Kidney epithelial cell (primary cell): ENCODE results near the gene MRM2. TPM values are rescaled to one million over a fixed set of nuclear protein-coding genes. Genes with fewer than 3 reads are reported as not detected.

ENCODE experiments used
- DNase-seq: peaks from one replicate; pipeline ENCODE4 v3.0.0-alpha.2; 2010; ENCODE audit warnings: low read depth
- H3K27me3 ChIP-seq: 2 replicates; pipeline ENCODE4 v1.6.0; 2011; ENCODE audit warnings: low read length; ENCODE audit not compliant: control insufficient read depth, insufficient read depth
- H3K36me3 ChIP-seq: 2 replicates; pipeline ENCODE4 v1.5.1; 2011; ENCODE audit warnings: low read length; ENCODE audit not compliant: control insufficient read depth, insufficient read depth
- H3K4me3 ChIP-seq: 2 replicates; pipeline ENCODE4 v1.5.1; 2011; ENCODE audit warnings: low read depth, mild to moderate bottlenecking, control low read depth, low read length
- total RNA-seq: library from RNA; depleted of rRNA; stranded (reverse); fragments of >200 nt; gene quantifications from 2 replicates; pipeline ENCODE4 v1.2.3, GENCODE V29; 2015
- TF ChIP-seq, protein P1 (sequence below): IDR thresholded peaks from 2 replicates; pipeline ENCODE4 v1.5.1; 2011; ENCODE audit warnings: mild to moderate bottlenecking, moderate library complexity, low read length, control low read depth, inconsistent platforms; ENCODE audit not compliant: insufficient read depth, poor library complexity, severe bottlenecking

MRM2 gene
- total RNA-seq, 1 donor from 2014 or later, result 26.3 TPM

GRCh38 chr7:2199956-2200583 is 41.9 kb downstream of the MRM2 start:
- no peak for DNase-seq
- TF ChIP-seq, protein P1, sequence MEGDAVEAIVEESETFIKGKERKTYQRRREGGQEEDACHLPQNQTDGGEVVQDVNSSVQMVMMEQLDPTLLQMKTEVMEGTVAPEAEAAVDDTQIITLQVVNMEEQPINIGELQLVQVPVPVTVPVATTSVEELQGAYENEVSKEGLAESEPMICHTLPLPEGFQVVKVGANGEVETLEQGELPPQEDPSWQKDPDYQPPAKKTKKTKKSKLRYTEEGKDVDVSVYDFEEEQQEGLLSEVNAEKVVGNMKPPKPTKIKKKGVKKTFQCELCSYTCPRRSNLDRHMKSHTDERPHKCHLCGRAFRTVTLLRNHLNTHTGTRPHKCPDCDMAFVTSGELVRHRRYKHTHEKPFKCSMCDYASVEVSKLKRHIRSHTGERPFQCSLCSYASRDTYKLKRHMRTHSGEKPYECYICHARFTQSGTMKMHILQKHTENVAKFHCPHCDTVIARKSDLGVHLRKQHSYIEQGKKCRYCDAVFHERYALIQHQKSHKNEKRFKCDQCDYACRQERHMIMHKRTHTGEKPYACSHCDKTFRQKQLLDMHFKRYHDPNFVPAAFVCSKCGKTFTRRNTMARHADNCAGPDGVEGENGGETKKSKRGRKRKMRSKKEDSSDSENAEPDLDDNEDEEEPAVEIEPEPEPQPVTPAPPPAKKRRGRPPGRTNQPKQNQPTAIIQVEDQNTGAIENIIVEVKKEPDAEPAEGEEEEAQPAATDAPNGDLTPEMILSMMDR, result no peak

DNA sequence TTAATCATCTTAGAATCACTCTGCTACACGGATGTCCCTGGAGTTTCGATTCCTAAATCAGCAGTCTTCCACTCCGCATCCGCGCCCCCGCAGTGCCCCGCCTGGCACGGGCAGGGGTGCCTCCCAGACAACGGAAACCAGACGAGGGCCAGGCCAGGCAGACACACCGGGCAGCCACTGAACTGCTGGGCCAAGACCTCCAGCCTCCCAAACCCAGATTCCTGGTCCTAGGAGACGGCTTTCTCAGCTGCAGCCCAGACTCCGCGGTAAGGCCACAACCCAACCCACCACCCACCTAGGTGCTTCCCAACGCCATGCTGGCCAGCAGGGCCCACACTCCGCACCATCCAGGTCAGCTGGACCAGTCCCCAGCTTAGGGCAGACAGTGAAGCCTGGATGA is 42.5 kb downstream of the MRM2 start:
- no peak for DNase-seq
- Histone ChIP-seq H3K4me3 (no peak overlapping the region), H3K27me3 (no peaks in the 10 kb centered on the region), H3K36me3 (peaks cover 5% of the 10 kb centered on the region)
- TF ChIP-seq, protein P1, result no peak

More at GRCh38 chr7:2199956-2200583, 41.9 kb downstream of the MRM2 start:
- H3K36me3 ChIP-seq, result peaks cover 5% of the 10 kb centered on the region
- H3K27me3 ChIP-seq, result no peaks in the 10 kb centered on the region
- no peak overlapping the region for H3K4me3 ChIP-seq

- H3K4me3 ChIP-seq, result no peak overlapping the region
- no peaks in the 10 kb centered on the region for H3K27me3 ChIP-seq
- TF ChIP-seq, protein P1, result no peak
- DNase-seq, result no peak
- peaks cover 5% of the 10 kb centered on the region for H3K36me3 ChIP-seq
These were observed 43.2 kb downstream of the MRM2 start for GRCh38 chr7:2198760-2199159.

- DNase-seq, result no peak
- Histone ChIP-seq H3K4me3 (no peak overlapping the region), H3K36me3 (peaks cover 5% of the 10 kb centered on the region), H3K27me3 (no peaks in the 10 kb centered on the region)
- TF ChIP-seq, protein P1, result no peak
These were observed 43.8 kb downstream of the MRM2 start for GRCh38 chr7:2198206-2198605.

DNA sequence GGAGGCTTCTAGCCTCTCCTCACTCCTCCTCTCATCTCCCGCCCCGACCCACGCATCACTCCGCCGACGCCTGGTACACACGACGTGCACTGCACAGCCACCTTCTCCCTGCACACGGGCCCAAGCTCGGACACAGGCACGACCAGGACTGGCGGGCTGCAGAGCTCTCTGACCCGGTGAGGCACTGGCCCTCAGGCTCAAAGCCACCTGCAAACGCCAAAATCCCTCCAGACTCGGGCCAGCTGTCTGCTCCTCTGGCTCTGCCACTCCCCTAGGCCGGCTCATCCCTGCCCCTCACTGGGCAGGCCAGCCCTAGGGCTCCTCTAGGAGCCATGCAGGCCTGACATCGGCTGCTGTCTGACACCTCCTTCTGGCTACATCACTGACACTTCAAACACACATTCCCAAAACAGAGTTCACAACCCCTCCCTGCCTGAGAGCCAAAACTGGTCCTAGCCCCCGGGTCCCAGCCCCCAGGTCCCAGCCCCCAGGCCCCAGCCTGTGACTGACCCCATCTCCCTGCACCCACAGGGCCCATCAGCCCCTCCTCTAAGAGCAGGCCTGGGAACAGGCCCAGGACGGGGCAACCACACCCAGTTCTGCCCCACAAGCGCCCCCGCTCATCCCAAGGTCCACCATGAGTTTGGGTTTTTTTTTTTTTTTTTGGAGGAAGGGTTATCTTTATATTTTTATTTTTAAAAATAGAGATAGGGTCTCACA is 44.4 kb downstream of the MRM2 start:
- Histone ChIP-seq H3K27me3 (no peaks in the 10 kb centered on the region), H3K4me3 (no peak overlapping the region), H3K36me3 (peaks cover 5% of the 10 kb centered on the region)
- TF ChIP-seq, protein P1, result no peak
- no peak for DNase-seq
